GM12874 (cell line): Measurements from ENCODE around the gene CMAS.

Experiments
- TF ChIP-seq, protein P1 (sequence below): IDR thresholded peaks from 2 replicates; pipeline ENCODE4 v1.5.1; 2011; ENCODE audit warnings: low read depth, mild to moderate bottlenecking, control low read depth, low read length, moderate library complexity; ENCODE audit not compliant: insufficient read depth

CMAS gene

DNA sequence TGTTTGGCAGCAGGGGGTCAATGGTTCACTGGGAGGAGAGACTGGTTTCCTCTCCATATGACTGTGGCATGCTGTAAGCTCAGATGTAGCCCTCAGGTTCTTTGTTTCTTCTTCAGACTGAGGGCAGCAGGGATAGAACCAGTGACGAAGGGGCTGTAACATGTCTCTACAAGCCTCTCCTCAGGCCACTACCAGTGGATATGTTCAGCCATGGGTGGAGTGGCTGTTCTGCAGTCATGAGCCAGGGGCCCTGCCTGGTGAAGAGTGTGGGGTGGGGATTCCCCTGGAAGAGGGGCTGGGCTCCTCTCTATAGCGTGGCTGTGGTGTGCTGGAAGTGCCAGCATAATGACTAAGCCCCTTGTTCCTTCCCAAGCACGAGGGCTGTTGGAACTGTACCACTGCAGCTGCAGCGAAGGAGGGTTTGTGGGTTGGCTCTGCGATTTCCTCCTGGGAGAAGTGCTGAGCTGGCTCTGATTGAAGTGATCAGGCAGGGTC is 55.8 kb downstream of the CMAS start:
- TF ChIP-seq, protein P1, sequence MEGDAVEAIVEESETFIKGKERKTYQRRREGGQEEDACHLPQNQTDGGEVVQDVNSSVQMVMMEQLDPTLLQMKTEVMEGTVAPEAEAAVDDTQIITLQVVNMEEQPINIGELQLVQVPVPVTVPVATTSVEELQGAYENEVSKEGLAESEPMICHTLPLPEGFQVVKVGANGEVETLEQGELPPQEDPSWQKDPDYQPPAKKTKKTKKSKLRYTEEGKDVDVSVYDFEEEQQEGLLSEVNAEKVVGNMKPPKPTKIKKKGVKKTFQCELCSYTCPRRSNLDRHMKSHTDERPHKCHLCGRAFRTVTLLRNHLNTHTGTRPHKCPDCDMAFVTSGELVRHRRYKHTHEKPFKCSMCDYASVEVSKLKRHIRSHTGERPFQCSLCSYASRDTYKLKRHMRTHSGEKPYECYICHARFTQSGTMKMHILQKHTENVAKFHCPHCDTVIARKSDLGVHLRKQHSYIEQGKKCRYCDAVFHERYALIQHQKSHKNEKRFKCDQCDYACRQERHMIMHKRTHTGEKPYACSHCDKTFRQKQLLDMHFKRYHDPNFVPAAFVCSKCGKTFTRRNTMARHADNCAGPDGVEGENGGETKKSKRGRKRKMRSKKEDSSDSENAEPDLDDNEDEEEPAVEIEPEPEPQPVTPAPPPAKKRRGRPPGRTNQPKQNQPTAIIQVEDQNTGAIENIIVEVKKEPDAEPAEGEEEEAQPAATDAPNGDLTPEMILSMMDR, result no peak

DNA sequence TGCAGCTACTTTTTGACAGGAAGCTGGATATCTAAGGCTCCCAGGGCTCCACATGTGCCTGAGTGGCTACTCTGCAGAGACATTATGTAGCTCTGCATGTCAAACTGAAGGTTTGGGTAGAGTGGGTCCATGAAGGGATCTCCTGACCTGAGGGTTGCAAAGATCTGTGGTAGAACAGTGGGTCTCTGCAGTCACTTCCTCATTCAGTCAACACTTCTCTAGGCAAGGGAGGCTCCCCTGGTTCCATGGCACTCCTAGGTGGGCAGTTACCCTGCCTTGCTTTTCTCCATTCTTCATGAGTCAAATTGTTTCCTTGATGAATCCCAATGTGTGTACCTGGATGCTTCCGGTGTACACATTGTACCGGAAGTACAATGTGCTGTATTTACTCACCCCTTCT is 57.4 kb downstream of the CMAS start:
- TF ChIP-seq, protein P1, result no peak

GRCh38 chr12:22105542-22105941 is 59.5 kb downstream of the CMAS start:
- TF ChIP-seq, protein P1, result no peak

GRCh38 chr12:22110176-22110575 is 64.2 kb downstream of the CMAS start:
- TF ChIP-seq, protein P1, result no peak
